Urinary bladder (tissue), 4 donors: ENCODE results near the gene TRNT1. TPM values are rescaled to one million over a fixed set of nuclear protein-coding genes. Genes with fewer than 3 reads are reported as not detected.

ENCODE experiments used
- DNase-seq: peaks from one replicate; pipeline ENCODE4 v3.0.0-alpha.2; 2015; ENCODE audit errors: extremely low spot score
- H3K27ac ChIP-seq: one replicate; pipeline ENCODE4 v1.5.1; 2013; ENCODE audit warnings: low read depth, mild to moderate bottlenecking, moderate library complexity
- H3K36me3 ChIP-seq: one replicate; pipeline ENCODE4 v1.6.1; 2013; ENCODE audit warnings: mild to moderate bottlenecking, moderate library complexity; ENCODE audit not compliant: insufficient read depth
- H3K4me1 ChIP-seq: one replicate; pipeline ENCODE4 v1.6.1; 2013; ENCODE audit warnings: mild to moderate bottlenecking, moderate library complexity; ENCODE audit not compliant: insufficient read depth
- H3K4me3 ChIP-seq: one replicate; pipeline ENCODE4 v1.5.1; 2013; ENCODE audit warnings: low read depth, low read length
- WGBS: extraction: QIAGEN DNeasy Blood & Tissue Kit; methylation state at CpG from one replicate; pipeline ENCODE4 v1.1.7; 2013; 5-methylcytosine and 5-hydroxymethylcytosine counted together
- polyA plus RNA-seq: library from polyadenylated mRNA; stranded (reverse); fragments of 200-250 nt; gene quantifications from one replicate; pipeline ENCODE4 v1.2.3, GENCODE V29; 2013
- total RNA-seq: library from RNA; depleted of rRNA; stranded (reverse); fragments of >200 nt; gene quantifications from one replicate; pipeline ENCODE4 v1.2.3, GENCODE V29; 2014
- donor health status: healthy with polysubstance abuse.
- donor health status: healthy.

The TRNT1 gene
- total and polyA plus RNA-seq, 2 donors: 11.4 to 51.4 TPM

DNA sequence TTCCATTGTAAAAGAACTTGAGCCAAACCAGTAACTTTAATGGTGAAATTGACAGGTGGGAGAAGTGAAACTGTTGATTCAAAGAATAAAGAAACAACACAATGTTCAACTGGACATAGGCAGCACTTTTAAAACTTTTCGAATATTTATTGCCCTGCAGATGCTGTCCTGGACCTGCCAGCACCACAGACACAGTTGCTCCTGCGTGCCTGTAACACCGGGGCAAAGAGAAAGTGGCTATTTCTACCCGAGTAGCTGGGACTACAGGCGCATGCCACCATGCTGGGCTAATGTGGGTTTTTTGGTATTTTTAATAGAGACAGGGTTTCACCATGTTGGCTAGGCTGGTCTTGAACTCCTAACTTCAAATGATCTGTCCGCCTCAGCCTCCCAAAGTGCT is 24.0 kb upstream of the TRNT1 start:
- Histone ChIP-seq H3K4me1 (no peaks in the 10 kb centered on the region), H3K27ac (no peak overlapping the region), H3K36me3 (no peaks in the 10 kb centered on the region), H3K4me3 (no peak overlapping the region)
- DNase-seq: no peak
- WGBS: 88% methylated on average over 6 of the region's 6 CpGs

DNA sequence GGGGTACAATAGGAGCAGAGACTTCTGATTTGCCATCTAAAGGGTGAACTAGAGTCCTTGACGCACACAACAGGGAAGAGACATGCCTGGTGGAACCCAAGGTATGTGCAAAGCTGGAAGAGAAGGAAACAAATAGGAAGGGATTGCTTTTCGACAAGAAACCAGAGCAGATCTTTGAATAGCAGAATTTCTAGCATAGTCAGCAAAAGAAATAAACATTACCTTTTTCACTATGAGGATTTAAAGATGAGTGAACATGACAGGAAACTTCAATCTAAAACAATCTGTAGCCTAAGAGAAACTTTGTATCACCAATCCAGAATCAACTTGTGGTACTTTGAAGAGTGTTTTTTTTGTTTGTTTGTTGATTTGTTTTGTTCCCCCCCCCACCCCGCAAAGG is 21.5 kb upstream of the TRNT1 start:
- DNase-seq: no peak
- WGBS: 92% methylated on average over 3 of the region's 3 CpGs
- H3K36me3 ChIP-seq: no peaks in the 10 kb centered on the region
- H3K27ac ChIP-seq: no peak overlapping the region
- no peak overlapping the region for H3K4me3 ChIP-seq
- no peaks in the 10 kb centered on the region for H3K4me1 ChIP-seq

DNA sequence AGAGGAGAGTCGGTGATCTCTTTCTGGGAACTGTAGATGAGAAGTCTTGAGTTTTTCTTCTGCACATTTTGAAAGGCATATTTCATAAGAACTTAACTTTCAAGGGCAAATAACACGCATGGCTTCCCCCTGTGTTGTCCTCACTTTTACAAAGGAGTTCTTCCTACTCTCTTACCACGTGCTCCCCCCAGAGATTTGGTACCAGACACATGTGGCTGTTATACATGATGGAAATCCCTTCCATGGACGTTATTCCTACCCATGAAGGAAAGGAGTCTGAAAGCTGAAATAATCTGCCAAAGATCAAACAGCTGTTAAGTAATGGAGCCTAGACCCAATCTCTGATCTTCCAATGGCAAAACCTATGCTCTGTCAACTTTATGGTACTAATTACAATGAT is 20.9 kb upstream of the TRNT1 start:
- 63% methylated on average over 4 of the region's 4 CpGs for WGBS

DNA sequence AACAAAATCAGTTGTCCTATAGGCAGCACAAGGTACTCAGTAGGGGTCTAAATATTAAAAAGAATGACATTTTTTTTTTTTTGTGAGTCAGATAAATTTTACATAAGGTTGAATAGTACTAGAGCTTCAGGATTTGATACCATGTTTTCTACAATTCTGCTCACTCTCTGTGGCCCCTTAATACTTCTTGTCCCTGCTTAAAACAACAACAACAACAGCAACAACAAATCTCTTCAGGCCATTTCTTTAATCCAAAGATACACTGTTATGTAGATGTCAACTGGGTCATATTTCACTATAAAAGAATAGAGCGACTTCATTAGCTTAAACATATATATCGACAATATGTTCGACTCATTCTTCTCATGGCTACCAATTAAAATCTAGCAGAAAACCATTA is 19.6 kb upstream of the TRNT1 start:
- H3K4me3 ChIP-seq: no peak overlapping the region
- no peaks in the 10 kb centered on the region for H3K4me1 ChIP-seq
- WGBS: 97% methylated on average over 3 of the region's 3 CpGs
- no peak for DNase-seq
- H3K36me3 ChIP-seq: no peaks in the 10 kb centered on the region
- no peak overlapping the region for H3K27ac ChIP-seq

More for the DNA sequence above, 20.9 kb upstream of the TRNT1 start:
- no peak for DNase-seq
- H3K4me1 ChIP-seq: no peaks in the 10 kb centered on the region
- no peak overlapping the region for H3K4me3 ChIP-seq
- H3K36me3 ChIP-seq: no peaks in the 10 kb centered on the region
- no peak overlapping the region for H3K27ac ChIP-seq

DNA sequence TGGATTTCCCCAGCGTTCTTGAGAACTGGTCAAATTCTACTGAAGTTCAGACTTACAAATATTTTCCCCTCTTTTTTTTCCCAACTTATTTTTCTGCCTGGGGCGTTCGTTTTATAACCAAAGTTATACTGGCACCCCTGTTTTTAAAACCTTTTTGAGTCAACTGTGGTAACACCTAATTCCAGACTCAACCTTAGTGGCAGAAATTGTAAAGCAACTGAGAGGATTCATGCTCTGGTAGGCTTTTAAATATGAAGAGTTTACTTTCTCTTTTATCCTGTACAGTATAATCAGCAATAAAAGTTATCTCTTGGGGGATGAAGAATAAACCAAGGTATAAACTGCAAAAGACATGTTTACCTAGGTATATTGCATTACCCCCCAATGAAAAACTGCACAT is 18.9 kb upstream of the TRNT1 start:
- DNase-seq: no peak
- Histone ChIP-seq H3K4me3 (no peak overlapping the region), H3K27ac (no peak overlapping the region), H3K36me3 (no peaks in the 10 kb centered on the region), H3K4me1 (no peaks in the 10 kb centered on the region)
- 63% methylated on average over 3 of the region's 3 CpGs for WGBS

DNA sequence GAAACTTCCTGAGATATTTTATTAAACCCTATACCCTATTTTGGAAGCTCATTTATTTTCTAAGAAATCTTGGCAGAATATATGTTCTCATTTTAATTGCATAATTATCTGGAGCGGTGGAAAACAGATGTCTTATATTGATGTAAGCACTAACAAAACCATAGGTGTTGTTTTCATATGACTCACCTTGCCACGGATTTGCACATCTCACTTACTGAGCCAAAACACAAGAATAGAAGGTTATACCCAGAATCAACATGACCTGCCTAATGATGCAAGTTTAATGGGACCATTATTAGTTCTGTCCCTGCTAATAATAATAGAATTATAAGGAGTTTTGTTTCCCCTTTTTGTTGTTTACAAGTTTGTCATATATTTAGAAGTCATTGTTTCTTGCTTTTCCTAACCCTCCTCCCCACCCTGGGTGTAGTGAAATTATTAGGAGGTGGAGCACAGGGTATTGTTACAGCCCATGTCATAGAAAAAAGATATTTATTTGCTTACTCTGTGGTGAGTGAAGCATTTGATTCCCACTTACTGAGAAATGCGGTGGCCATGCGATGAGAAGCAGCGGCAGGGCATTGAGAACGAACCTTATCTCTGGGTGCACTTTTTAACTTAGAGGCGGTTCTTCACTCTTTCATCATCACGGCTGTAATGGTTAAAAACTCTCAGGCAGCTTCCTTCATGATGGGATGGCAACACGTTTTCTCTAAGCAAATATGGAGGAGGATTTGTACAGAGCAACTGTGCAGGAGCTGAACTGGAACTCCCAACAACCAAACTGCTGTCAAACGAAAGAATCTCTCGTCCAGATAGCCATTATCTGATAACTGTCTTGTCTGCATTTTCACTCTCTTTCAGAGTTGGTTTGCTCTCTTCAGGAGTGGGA is 17.1 kb upstream of the TRNT1 start:
- no peak overlapping the region for H3K27ac ChIP-seq
- H3K36me3 ChIP-seq: no peaks in the 10 kb centered on the region
- no peak for DNase-seq
- H3K4me3 ChIP-seq: no peak overlapping the region
- 47% methylated on average over 11 of the region's 11 CpGs for WGBS
- no peaks in the 10 kb centered on the region for H3K4me1 ChIP-seq

DNA sequence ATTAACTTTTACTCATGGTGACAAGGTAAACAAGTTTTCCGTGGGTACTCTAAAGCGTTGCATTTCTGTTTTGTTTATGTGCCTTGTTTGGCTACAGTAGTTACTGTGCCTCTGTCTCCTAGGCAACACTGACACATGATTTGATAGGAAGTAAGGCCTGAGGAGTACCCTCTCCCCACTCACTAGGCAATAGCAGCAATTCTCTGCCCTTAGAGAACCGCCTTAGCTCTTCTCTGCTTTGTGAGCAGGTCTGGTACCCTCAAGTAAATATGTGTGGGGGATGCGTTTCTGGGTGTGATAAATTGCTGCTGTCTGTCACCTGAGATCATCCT is 16.5 kb upstream of the TRNT1 start, which contains the start of gene IL5RA:
IL5RA (minus strand) TSS at position 76 of the 332 bp plus-strand sequence. CDS start 5,390 bp downstream, outside the sequence.
- 40% methylated on average over 4 of the region's 4 CpGs for WGBS
- Histone ChIP-seq H3K4me3 (no peak within 1 kb of the TSS), H3K36me3 (no peaks in the 10 kb centered on the region), H3K4me1 (no peaks in the 10 kb centered on the region), H3K27ac (no peak within 1 kb of the TSS)
- no peak for DNase-seq

DNA sequence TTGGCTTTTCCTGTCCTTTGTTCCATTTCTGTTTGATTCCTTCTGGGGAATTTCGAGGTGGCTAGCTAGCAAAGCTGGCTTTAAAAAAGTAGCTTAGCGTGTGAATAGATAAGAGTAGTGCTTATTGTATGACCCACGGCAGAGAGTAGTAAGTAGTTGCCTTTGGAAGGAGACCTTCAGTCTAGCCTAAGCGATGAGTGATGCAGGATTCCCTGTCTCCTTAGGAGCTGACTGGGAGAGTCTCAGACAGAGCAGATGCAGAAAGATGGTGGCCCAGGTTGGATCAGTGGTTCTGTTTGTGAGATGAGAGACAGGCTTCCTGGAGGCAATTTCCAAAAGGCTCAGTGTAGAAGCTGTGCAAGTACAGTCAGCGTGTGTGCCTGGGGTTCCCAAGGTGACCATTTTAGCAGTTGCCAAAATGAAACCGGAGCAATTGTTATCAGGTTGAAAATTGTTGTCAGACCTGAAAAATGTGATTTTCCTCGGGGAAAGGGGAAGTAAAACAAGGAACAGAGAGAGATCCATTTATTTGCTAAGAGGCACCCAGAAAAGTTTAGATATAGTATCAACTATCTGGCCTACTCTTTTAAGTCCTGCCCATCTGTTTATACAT is 15.9 kb upstream of the TRNT1 start:
- WGBS: 62% methylated on average over 7 of the region's 7 CpGs
- no peak overlapping the region for H3K4me3 ChIP-seq
- H3K36me3 ChIP-seq: no peaks in the 10 kb centered on the region
- H3K27ac ChIP-seq: no peak overlapping the region
- H3K4me1 ChIP-seq: no peaks in the 10 kb centered on the region
- DNase-seq: no peak

DNA sequence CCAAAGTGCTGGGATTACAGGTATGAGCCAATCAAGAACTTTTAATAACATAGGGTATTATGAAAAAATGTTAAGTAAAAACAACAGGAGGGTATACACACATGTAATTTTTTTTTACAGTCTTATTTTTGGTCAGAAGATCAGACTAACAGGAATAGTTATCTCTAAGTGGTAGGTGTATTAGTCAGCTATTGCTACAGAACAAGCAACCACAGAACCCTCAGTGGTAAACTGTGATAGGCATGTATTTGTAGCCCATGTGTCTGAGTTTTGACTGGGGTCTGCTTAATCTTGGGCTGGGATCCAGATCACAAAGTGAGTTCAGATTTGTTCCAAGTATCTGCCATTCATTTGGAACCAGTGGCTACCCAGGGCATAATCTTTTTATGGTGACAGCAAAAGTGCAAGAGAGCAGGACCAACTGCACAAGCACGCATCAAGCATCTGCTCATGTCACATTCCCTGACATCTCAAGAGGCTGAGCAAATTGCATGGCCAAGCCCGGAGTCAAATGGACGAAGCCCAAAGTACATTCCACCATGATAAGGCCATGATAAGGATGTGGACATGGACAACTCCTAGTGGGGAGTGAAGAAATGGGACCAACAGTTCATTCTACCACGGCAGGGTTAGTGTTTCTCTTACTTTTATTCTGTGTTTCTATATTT is 13.6 kb upstream of the TRNT1 start:
- H3K4me1 ChIP-seq: no peaks in the 10 kb centered on the region
- no peak overlapping the region for H3K4me3 ChIP-seq
- DNase-seq: no peak
- H3K27ac ChIP-seq: no peak overlapping the region
- WGBS: 74% methylated on average over 4 of the region's 4 CpGs
- no peaks in the 10 kb centered on the region for H3K36me3 ChIP-seq

DNA sequence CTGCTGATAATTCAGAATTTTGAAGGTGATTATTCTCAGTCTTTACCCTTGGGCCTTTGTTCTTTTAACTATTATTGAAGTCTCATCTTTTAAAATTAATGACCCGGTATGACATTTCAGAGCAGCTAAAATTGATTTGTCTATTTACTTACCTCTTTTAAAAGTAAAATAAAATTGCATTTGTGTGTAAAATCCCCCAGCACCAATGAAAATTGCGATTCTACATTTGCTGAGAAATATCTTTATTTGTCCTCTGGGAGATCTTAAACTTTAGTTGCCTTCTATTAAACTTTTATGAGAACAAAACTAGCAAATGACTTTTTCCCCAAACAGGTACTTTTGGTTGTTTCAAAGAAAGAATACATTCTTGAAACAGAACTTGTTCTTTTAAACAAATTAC is 9.1 kb upstream of the TRNT1 start:
- H3K27ac ChIP-seq: no peak overlapping the region
- no peaks in the 10 kb centered on the region for H3K36me3 ChIP-seq
- no peaks in the 10 kb centered on the region for H3K4me1 ChIP-seq
- WGBS: 62% methylated on average over 2 of the region's 2 CpGs
- no peak overlapping the region for H3K4me3 ChIP-seq
- no peak for DNase-seq

DNA sequence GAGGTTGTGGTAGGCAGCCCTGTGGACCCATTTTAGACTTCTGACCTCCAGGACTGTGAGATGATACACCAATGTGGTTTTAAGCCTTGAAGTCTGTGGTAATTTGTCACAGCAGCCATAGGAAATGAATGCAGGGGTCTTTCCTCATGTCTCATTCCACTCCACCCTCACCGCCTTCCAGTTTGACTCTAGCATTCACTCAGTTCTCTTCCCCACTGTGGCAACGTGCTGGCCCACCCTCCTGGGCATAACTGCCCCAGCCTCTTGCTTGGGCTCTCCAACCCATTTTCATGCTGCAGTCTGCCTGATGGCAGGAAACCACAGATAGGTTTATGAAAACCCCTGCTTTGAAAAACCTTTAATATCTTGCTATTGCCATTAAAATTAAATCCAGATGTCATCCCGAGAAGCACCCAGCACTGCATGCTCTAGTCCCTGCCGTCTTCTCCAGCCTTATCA is 7.3 kb upstream of the TRNT1 start:
- no peaks in the 10 kb centered on the region for H3K36me3 ChIP-seq
- 61% methylated on average over 4 of the region's 4 CpGs for whole genome bisulfite sequencing
- H3K27ac ChIP-seq: no peak overlapping the region
- H3K4me1 ChIP-seq: no peaks in the 10 kb centered on the region
- no peak overlapping the region for H3K4me3 ChIP-seq
- no peak for DNase-seq

DNA sequence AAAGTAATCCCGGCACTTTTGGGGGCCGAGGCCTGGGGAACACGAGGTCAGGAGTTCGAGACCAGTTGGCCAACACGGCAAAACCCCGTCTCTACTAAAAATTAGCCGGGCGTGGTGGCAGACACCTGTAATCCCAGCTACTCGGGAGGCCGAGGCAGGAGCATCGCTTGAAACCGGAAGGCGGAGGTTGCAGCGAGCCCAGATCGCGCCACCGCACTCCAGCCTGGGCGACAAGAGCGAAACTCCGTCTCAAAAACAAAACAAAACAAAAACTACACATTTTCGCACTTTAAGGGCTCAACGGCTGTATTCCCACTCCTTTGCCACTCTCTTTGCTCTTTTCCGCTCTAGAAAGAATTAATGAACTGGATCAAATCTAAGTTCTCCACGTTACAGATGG is 763 bp upstream of the TRNT1 start:
- 91% methylated on average over 24 of the region's 24 CpGs for WGBS
- Histone ChIP-seq H3K4me3 (peak overlapping the region; percentile 61), H3K4me1 (no peaks in the 10 kb centered on the region), H3K36me3 (no peaks in the 10 kb centered on the region), H3K27ac (no peak overlapping the region)
- no peak for DNase-seq

DNA sequence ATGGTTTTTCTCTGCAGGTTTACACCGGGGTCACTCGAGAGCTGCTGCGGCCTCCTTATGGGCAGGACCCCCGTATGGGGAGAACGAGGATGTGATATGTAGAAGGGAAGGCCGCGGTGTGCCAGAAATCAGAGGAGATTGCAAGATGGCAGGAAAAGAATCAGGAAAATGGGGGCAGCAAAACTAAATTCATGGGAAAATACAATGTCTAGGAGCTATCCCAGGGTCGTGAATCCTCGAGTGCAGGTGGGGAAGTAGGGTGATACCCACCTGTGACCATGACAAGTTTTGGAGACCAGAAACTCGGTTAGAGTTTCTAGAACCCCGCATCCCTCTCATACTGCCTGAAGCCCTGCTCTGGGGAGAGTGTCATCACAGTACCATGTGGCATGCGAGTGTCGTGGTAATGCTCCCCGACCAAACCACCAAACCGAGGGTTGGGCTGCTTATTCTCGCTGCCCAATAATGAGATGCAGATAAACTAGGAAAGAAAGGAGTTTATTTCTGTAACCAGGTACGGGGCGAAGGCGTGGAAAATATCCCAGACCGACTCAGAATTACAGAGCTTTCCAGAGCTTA is 781 bp downstream of the TRNT1 start:
- no peaks in the 10 kb centered on the region for H3K36me3 ChIP-seq
- H3K4me1 ChIP-seq: no peaks in the 10 kb centered on the region
- peak overlapping the region; percentile 61 for H3K4me3 ChIP-seq
- 35% methylated on average over 20 of the region's 20 CpGs for WGBS
- peak overlapping the region; percentile 11 for H3K27ac ChIP-seq
- no peak for DNase-seq
